ENCODE results near the gene MAP3K15. TPM values are rescaled to one million over a fixed set of nuclear protein-coding genes. Genes with fewer than 3 reads are reported as not detected.

The MAP3K15 gene
- total RNA-seq, 1 donor from 2014 or later = 0.18 TPM

DNA sequence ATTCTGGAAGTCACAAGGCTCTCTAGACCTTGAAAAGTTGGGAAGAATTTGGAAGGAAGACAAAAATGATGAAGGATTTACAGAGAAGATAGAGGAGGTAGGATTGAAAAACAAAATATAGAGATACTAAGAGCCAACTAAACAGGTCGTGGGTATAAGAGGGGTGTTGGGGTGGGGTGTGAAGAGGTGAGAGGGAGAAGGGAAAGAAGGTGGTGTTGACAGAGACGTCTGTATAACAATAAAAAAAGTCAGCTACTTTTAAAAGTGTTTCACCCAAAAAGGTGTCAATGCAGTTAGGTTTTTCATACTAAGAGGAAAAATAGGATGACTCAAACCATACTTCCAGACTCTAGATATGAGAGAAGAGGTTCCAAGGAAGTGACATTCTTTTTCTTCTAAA, 33.0 kb upstream of the MAP3K15 start:
- Mint-ChIP-seq H3K36me3 (ENCODE audit: low read depth) (peaks cover 33% of the 10 kb centered on the region), H3K4me3 (peak overlapping the region; percentile 79), H3K27me3 (ENCODE audit: insufficient read depth) (no peaks in the 10 kb centered on the region), H3K4me1 (ENCODE audit: low read depth) (peaks cover 57% of the 10 kb centered on the region), H3K9me3 (no peaks in the 10 kb centered on the region), H3K27ac (peak overlapping the region; percentile 96)
- no peak for DNase-seq (ENCODE audit: low spot score)
- intact Hi-C loops (cut with micrococcal nuclease) = loop anchor here (5.0 kb wide), 1 partner anchor 444 kb away; the partner anchor contains the start of gene BCLAF3

DNA sequence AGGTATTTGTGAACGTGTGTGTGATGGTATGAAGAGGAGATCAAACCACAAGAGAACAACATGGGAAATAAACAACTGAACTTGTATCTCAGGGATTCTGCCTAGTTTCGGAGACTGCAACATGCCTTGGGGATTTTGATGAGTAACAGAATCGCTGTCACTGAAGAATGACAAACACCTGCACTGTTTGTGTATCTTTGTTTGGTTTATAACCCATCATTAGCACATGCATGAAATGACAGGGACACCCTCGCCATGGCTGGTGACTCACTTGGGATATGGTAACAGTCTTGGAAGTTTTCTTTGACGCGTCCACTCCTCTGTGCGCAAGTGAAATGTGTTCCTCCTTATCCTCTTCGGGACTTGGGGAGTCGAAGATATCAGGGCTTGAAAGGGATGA, 30.3 kb upstream of the MAP3K15 start:
- Mint-ChIP-seq H3K36me3 (ENCODE audit: low read depth) (peaks cover 42% of the 10 kb centered on the region), H3K27me3 (ENCODE audit: insufficient read depth) (no peaks in the 10 kb centered on the region), H3K4me1 (ENCODE audit: low read depth) (peaks cover 44% of the 10 kb centered on the region), H3K4me3 (no peak overlapping the region), H3K9me3 (no peaks in the 10 kb centered on the region), H3K27ac (peak overlapping the region; percentile 42)
- intact Hi-C loops (cut with micrococcal nuclease) = loop anchor here (2.0 to 5.0 kb wide), 3 partner anchors 47 to 447 kb away; partner anchors contain the start of gene BCLAF3
- DNase-seq (ENCODE audit: low spot score) = no peak

DNA sequence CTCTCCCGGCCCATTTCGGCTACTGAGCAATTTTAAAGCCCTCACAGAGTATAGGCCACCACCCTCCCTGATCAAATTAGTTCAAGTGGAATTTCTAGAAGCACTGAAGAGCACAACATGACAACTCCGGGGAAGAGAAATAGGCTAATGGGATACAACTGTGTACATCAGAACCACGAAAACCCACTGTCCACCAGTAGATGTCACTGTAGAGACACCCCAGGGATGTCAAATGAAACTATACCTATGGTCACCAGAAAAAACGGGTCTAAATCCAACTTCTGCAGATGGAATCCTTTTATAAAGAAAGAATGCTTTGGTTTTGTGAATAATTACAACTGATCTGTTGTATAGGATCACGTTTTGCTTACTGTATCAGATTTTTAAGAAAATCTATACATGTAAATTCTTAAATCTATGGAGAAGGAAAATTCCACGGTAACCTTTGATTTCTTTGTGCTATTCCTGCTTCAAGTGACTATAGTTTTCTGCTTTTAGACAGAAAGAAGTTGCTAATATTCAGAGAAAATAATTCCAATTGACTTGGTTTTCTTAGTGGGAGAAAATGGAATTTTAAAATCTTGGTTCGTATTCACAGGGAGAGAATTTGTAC, 29.5 kb upstream of the MAP3K15 start:
- intact Hi-C loops (cut with micrococcal nuclease) = loop anchor here (1.0 to 5.0 kb wide), 5 partner anchors 48 to 523 kb away; partner anchors contain the start of gene BCLAF3
- Mint-ChIP-seq H3K36me3 (ENCODE audit: low read depth) (peaks cover 41% of the 10 kb centered on the region), H3K9me3 (no peaks in the 10 kb centered on the region), H3K4me1 (ENCODE audit: low read depth) (peaks cover 35% of the 10 kb centered on the region), H3K27me3 (ENCODE audit: insufficient read depth) (no peaks in the 10 kb centered on the region), H3K27ac (peak overlapping the region; percentile 61), H3K4me3 (no peak overlapping the region)
- no peak for DNase-seq (ENCODE audit: low spot score)

DNA sequence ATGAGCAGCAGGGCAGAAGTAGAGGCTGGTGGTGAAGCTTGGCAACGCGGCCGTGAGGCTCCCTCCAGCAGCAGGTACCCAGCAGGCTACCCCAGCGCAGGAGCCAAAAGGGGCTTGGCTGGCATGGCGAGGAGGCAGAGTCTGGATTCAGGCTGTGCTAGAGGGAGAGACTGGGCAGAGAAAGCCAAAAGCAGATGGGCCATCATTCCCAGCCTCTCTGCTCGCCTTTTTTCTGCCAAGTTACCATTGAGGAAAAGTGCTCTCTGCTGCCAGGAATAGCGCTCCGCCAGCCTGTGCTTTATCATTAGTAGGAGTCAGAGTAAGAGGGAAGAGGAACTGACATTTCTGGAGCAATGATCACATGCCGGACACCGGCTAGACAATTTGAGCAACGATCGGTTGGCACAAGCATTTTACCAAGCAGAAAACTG, 28.7 kb upstream of the MAP3K15 start:
- Mint-ChIP-seq H3K36me3 (ENCODE audit: low read depth) (peaks cover 35% of the 10 kb centered on the region), H3K27me3 (ENCODE audit: insufficient read depth) (no peaks in the 10 kb centered on the region), H3K4me1 (ENCODE audit: low read depth) (peaks cover 27% of the 10 kb centered on the region), H3K9me3 (no peaks in the 10 kb centered on the region), H3K27ac (no peak overlapping the region), H3K4me3 (no peak overlapping the region)
- no peak for DNase-seq (ENCODE audit: low spot score)
- intact Hi-C loops (cut with micrococcal nuclease) = loop anchor here (1.0 to 5.0 kb wide), 4 partner anchors 49 to 523 kb away; no protein-coding TSS in a partner anchor

DNA sequence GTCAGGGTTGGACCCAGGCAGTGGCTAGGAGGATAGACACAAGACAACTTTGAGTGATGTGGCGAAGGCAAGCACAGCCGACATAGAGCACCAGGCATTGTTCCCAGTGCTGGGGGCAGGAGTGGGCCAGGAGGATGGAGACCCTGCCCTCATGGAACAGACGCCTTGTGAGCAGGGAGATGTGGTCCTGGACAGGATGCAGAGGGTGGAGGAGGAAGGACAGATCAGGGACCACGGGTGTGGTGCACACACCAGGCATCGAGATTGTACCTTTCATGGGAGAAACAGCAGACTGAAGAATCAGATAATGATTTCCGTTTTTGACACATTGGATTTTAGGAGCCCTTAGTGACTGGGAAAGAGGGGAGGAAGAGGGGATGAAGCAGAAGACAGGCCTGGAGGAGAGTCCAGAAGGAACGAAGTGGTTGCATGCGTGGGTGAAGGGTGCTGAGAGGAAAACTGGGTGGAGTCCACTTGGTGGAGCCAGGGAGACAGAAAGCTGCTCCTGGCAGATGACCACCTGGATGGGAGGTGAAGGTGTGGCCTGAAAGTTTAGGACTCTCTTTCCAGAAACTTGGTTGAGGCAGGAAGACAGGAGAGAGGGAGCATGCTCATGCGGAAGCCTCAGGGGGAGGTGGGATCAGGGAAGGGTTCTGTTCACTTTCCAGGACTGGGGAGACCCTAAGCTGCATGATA, 27.9 kb upstream of the MAP3K15 start:
- H3K4me1 Mint-ChIP-seq (ENCODE audit: low read depth) = peaks cover 19% of the 10 kb centered on the region
- no peak for DNase-seq (ENCODE audit: low spot score)
- H3K27ac Mint-ChIP-seq = peak overlapping the region; percentile 52
- H3K9me3 Mint-ChIP-seq = no peaks in the 10 kb centered on the region
- H3K36me3 Mint-ChIP-seq (ENCODE audit: low read depth) = peaks cover 27% of the 10 kb centered on the region
- no peaks in the 10 kb centered on the region for H3K27me3 Mint-ChIP-seq (ENCODE audit: insufficient read depth)
- intact Hi-C loops (cut with micrococcal nuclease) = loop anchor here (5.0 kb wide), 1 partner anchor 524 kb away; no protein-coding TSS in a partner anchor
- no peak overlapping the region for H3K4me3 Mint-ChIP-seq

DNA sequence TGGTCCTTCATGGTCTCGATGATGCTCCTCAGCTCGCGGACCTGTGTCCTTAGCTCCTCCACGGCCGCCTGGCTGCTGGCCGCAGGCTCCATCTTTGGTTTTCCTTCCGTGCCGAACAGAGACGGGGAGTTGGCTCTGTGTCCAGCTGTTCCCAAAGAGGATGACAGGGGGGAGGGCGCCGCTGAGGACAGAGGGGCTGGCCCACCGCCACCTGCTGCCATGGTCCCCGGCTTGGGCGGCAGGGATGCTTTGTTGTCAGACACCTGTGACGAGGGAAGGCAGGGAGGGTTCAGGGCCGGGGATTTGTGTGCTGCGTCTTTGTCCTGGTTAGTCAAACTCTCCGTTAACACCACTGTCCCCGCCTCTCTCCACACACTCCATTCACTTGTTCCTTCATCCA, 26.6 kb upstream of the MAP3K15 start:
- Mint-ChIP-seq H3K27me3 (ENCODE audit: insufficient read depth) (no peaks in the 10 kb centered on the region), H3K9me3 (no peaks in the 10 kb centered on the region), H3K27ac (no peak overlapping the region), H3K4me3 (no peak overlapping the region), H3K36me3 (ENCODE audit: low read depth) (peaks cover 26% of the 10 kb centered on the region), H3K4me1 (ENCODE audit: low read depth) (peaks cover 7% of the 10 kb centered on the region)
- no peak for DNase-seq (ENCODE audit: low spot score)
- intact Hi-C loops (cut with micrococcal nuclease) = loop anchor here (5.0 kb wide), 1 partner anchor 525 kb away; no protein-coding TSS in a partner anchor

DNA sequence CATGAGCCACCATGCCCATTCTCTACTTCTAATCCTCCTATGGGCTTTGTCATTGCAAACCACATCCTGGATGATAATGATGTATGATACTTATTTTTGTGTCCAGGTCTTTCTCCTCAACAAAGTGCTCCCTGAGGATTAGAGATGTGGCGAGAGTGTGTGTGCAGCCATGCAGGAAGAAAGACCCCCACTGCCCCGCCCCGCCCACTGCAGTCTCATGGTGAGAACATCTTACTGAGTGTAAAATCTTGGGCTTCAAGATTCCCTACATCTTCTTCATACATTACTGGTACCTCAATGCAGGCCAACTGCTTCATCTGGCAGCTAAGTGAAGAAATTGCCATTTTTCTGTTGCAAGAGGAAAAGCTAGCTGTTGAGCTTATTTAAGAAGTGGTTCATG, 25.9 kb upstream of the MAP3K15 start:
- H3K36me3 Mint-ChIP-seq (ENCODE audit: low read depth) = peaks cover 22% of the 10 kb centered on the region
- H3K9me3 Mint-ChIP-seq = no peaks in the 10 kb centered on the region
- no peak for DNase-seq (ENCODE audit: low spot score)
- peaks cover 7% of the 10 kb centered on the region for H3K4me1 Mint-ChIP-seq (ENCODE audit: low read depth)
- intact Hi-C loops (cut with micrococcal nuclease) = loop anchor here (5.0 kb wide), 1 partner anchor 526 kb away; no protein-coding TSS in a partner anchor
- no peak overlapping the region for H3K27ac Mint-ChIP-seq
- no peak overlapping the region for H3K4me3 Mint-ChIP-seq
- no peaks in the 10 kb centered on the region for H3K27me3 Mint-ChIP-seq (ENCODE audit: insufficient read depth)

DNA sequence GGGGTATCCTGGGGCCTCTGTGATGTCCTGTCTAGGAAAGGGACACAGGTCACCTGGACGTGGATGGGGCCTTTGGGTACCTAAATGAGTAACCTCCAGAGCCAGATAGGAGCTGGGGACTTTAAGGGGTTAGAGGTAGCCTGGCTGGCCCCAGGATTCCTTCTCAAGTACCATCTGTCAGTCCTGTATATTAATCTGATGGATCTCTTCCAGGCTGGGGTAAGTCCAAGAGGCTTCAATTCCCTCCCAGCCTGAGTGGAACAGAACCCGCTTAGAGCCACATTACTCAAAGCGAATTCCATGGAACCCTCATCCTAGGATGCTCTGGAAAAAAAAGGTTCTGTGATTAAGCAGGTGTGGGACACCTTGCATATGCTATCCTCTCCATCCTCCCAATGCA, 24.8 kb upstream of the MAP3K15 start:
- Mint-ChIP-seq H3K9me3 (no peaks in the 10 kb centered on the region), H3K36me3 (ENCODE audit: low read depth) (peaks cover 18% of the 10 kb centered on the region), H3K27me3 (ENCODE audit: insufficient read depth) (no peaks in the 10 kb centered on the region), H3K27ac (no peak overlapping the region), H3K4me1 (ENCODE audit: low read depth) (peaks cover 7% of the 10 kb centered on the region), H3K4me3 (no peak overlapping the region)
- intact Hi-C loops (cut with micrococcal nuclease) = loop anchor here (5.0 kb wide), 1 partner anchor 527 kb away; no protein-coding TSS in a partner anchor
- no peak for DNase-seq (ENCODE audit: low spot score)

DNA sequence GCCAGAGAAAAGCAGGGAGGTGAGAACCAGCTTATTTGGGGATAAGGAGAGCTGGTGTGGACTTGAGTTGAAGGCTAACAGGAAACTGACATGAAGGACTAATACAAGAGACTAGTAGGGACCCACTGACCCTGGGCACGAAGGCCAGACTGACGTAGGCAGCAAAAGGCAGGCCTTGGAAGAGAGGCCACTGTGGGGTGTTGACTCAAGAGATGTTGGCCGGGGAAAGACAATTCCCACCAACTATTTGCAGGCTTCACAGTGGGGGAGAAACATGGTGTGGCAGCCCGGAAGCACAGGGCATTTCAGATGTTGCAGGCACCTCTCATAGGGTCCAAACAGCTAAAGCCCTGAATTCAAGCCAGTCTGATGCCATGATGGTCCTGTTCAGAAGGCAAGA, 24.4 kb upstream of the MAP3K15 start:
- Mint-ChIP-seq H3K4me1 (ENCODE audit: low read depth) (peaks cover 3% of the 10 kb centered on the region), H3K36me3 (ENCODE audit: low read depth) (peaks cover 17% of the 10 kb centered on the region), H3K27ac (no peak overlapping the region), H3K4me3 (no peak overlapping the region), H3K27me3 (ENCODE audit: insufficient read depth) (no peaks in the 10 kb centered on the region), H3K9me3 (no peaks in the 10 kb centered on the region)
- intact Hi-C loops (cut with micrococcal nuclease) = loop anchor here (5.0 kb wide), 1 partner anchor 528 kb away; no protein-coding TSS in a partner anchor
- no peak for DNase-seq (ENCODE audit: low spot score)

DNA sequence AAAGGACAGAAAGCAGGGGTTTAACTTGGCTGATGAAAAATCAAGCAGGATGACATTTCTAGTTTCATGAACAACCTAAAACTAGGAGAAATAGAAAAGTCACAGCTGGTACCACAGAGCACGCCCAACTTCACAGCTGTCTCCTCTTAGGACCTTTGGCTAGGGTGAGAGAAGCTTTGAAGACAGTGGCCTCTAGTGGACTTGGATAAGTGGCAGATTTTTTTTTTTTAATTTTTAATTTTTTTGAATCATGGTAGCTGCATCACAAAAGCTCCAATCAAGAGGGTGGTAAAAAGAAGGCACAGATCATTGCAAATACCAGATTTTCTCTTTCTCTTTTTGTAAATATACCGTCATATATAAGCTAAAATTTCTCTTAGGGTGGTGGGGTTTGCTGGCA, 20.2 kb upstream of the MAP3K15 start:
- no peaks in the 10 kb centered on the region for H3K4me1 Mint-ChIP-seq (ENCODE audit: low read depth)
- peaks cover 2% of the 10 kb centered on the region for H3K36me3 Mint-ChIP-seq (ENCODE audit: low read depth)
- H3K4me3 Mint-ChIP-seq = no peak overlapping the region
- H3K27ac Mint-ChIP-seq = no peak overlapping the region
- DNase-seq (ENCODE audit: low spot score) = no peak
- intact Hi-C loops (cut with micrococcal nuclease) = loop anchor here (1.0 kb wide), 1 partner anchor 163 kb away; no protein-coding TSS in a partner anchor
- H3K9me3 Mint-ChIP-seq = no peaks in the 10 kb centered on the region
- H3K27me3 Mint-ChIP-seq (ENCODE audit: insufficient read depth) = no peaks in the 10 kb centered on the region

DNA sequence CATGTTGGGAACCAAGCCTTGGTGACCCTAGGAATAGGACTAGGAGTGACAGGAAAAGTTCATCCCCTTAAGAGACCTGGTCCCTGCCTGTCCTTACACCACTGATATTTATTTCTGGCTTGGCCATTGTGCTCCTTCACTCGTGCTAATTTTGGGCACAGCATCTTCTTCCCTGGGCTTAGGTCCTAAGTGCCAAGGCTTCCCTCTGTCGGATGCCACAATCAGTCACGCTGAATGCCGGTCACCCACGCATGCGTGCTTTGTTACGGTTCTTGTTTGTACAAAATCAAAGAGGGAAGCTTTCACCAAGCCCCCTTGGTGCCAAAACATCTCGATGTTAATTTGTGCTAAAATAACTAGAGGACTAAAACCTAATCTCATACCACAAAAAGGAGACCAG, 17.4 kb upstream of the MAP3K15 start:
- Mint-ChIP-seq H3K4me3 (no peak overlapping the region), H3K9me3 (no peaks in the 10 kb centered on the region), H3K27ac (no peak overlapping the region), H3K27me3 (ENCODE audit: insufficient read depth) (no peaks in the 10 kb centered on the region), H3K4me1 (ENCODE audit: low read depth) (no peaks in the 10 kb centered on the region), H3K36me3 (ENCODE audit: low read depth) (peaks cover 1% of the 10 kb centered on the region)
- DNase-seq (ENCODE audit: low spot score) = no peak
- intact Hi-C loops (cut with micrococcal nuclease) = no loop called here

DNA sequence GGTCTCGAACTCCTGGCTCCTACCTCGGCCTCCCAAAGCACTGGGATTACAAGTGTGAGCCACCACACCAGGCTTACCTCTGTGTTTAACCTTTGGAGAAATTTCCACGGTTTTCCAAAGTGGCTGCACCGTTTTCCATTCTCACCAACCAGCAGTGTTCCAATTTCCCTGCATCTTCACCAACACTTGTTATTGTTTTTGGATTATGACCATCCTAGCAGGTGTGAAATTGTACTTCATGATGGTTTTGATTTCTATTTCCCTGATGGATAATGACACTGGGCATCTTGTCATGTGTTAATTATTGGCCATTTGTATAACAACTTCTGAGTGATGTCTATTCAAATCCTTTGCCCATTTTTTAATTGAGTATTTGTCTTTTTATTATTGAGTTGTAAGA, 2.7 kb upstream of the MAP3K15 start:
- Mint-ChIP-seq H3K9me3 (no peaks in the 10 kb centered on the region), H3K27ac (no peak overlapping the region), H3K27me3 (ENCODE audit: insufficient read depth) (peaks cover 18% of the 10 kb centered on the region), H3K4me1 (ENCODE audit: low read depth) (no peaks in the 10 kb centered on the region), H3K36me3 (ENCODE audit: low read depth) (no peaks in the 10 kb centered on the region), H3K4me3 (no peak overlapping the region)
- intact Hi-C loops (cut with micrococcal nuclease) = loop anchor here (5.0 kb wide), 1 partner anchor 146 kb away; no protein-coding TSS in a partner anchor
- no peak for DNase-seq (ENCODE audit: low spot score)

DNA sequence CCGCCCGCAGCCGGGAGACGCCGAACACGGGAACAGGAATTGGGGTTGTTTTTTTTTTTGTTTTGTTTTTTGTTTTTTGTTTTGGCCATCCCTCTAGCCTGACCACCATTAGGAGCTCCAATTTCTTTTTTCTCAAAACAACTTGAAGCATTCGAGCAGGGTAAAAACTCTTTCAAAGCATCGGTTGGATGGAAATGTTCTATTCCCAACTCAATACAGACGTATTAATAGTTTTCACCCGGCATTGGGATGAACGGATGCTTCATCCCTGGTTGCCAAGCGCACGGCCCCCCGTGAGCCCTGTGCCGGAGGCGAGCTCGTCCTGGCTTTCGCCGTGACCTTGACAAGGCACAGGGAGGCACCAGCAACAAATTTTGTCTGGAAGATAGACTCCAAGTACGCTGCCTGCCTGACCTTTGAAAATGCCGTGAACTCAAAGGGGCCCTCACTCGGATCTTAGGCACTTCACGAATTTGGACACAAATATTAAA, 352 bp upstream of the MAP3K15 start:
- Mint-ChIP-seq H3K4me3 (peak overlapping the region; percentile 51), H3K4me1 (ENCODE audit: low read depth) (no peaks in the 10 kb centered on the region), H3K36me3 (ENCODE audit: low read depth) (no peaks in the 10 kb centered on the region), H3K27me3 (ENCODE audit: insufficient read depth) (peaks cover 24% of the 10 kb centered on the region), H3K27ac (no peak overlapping the region), H3K9me3 (no peaks in the 10 kb centered on the region)
- intact Hi-C loops (cut with micrococcal nuclease) = loop anchor here (5.0 kb wide), 1 partner anchor 143 kb away; no protein-coding TSS in a partner anchor
- DNase-seq (ENCODE audit: low spot score) = no peak

Measured in activated T-helper 1 cell treated with anti-CD3 and anti-CD28 coated beads, Interleukin-12 subunit alpha, Interleukin-12 subunit beta, Interleukin-2, Interleukin-4 antibody, amounts not matched to agents 30 ng/mL and 10 ng/mL and 1 ng/mL, durations not matched to agents 14 hours and 24 hours and 36 hours (primary cell).